MM.1S (cell line): ENCODE results near the gene LCP1.

Experiments
- DNase-seq: peaks from one replicate; pipeline ENCODE4 v3.0.0-alpha.2; 2015
- H2AFZ ChIP-seq: fragments of 300-600 bp; sonication (generic); 2 replicates; pipeline ENCODE4 v1.6.0; 2016; ENCODE audit warnings: antibody characterized with exemption, low read length
- H3F3A ChIP-seq: fragments of 300-600 bp; sonication (generic); 2 replicates; pipeline ENCODE4 v1.6.1; 2016; ENCODE audit warnings: mild to moderate bottlenecking, antibody characterized with exemption, low read length, moderate library complexity, mixed read lengths; ENCODE audit not compliant: insufficient read depth
- H3K27ac ChIP-seq: fragments of 300-600 bp; sonication (generic); 2 replicates; pipeline ENCODE4 v1.5.1; 2016; ENCODE audit warnings: mild to moderate bottlenecking, low read length
- H3K27me3 ChIP-seq: fragments of 300-600 bp; sonication (generic); replicated peaks from 2 replicates; pipeline ENCODE4 v1.6.0; 2016; ENCODE audit warnings: low read length; ENCODE audit not compliant: insufficient read depth
- H3K36me3 ChIP-seq: fragments of 300-600 bp; sonication (generic); replicated peaks from 2 replicates; pipeline ENCODE4 v1.6.1; 2016; ENCODE audit warnings: mild to moderate bottlenecking, low read length, mixed read lengths; ENCODE audit not compliant: insufficient read depth
- H3K4me1 ChIP-seq: fragments of 300-600 bp; sonication (generic); 2 replicates; pipeline ENCODE4 v1.6.1; 2016; ENCODE audit warnings: low read length, mixed read lengths
- H3K4me2 ChIP-seq: fragments of 300-600 bp; sonication (generic); 2 replicates; pipeline ENCODE4 v1.6.0; 2016; ENCODE audit warnings: low read depth, low read length
- H3K4me3 ChIP-seq: fragments of 300-600 bp; sonication (generic); 2 replicates; pipeline ENCODE4 v1.5.1; 2016; ENCODE audit warnings: low read length, mixed read lengths
- H3K79me2 ChIP-seq: fragments of 300-600 bp; sonication (generic); 2 replicates; pipeline ENCODE4 v1.6.1; 2016; ENCODE audit warnings: mixed run types, low read length, mixed read lengths
- H3K9ac ChIP-seq: fragments of 300-600 bp; sonication (generic); 2 replicates; pipeline ENCODE4 v1.6.1; 2016; ENCODE audit warnings: low read length, mixed read lengths
- H3K9me2 ChIP-seq: fragments of 300-600 bp; sonication (generic); replicated peaks from 2 replicates; pipeline ENCODE4 v1.6.1; 2016; ENCODE audit warnings: mild to moderate bottlenecking, low read length, mixed read lengths; ENCODE audit not compliant: insufficient read depth
- H3K9me3 ChIP-seq: fragments of 300-600 bp; sonication (generic); replicated peaks from 2 replicates; pipeline ENCODE4 v1.6.1; 2016; ENCODE audit warnings: mild to moderate bottlenecking, low read length, mixed read lengths; ENCODE audit not compliant: insufficient read depth
- H4K20me1 ChIP-seq: fragments of 300-600 bp; sonication (generic); 2 replicates; pipeline ENCODE4 v1.6.1; 2016; ENCODE audit warnings: mild to moderate bottlenecking, low read length, moderate library complexity, mixed read lengths; ENCODE audit not compliant: insufficient read depth
- CTCF ChIP-seq: fragments of 300-600 bp; sonication (generic); IDR thresholded peaks from 2 replicates; pipeline ENCODE4 v1.5.1; 2016; ENCODE audit warnings: antibody characterized with exemption, low read length, mixed read lengths
- EZH2 ChIP-seq: fragments of 300-600 bp; sonication (generic); optimal IDR thresholded peaks from 2 replicates; pipeline ENCODE3; 2017; ENCODE audit warnings: low read depth, mild to moderate bottlenecking, antibody characterized with exemption, low read length, mixed read lengths
- EZH2phosphoT487 ChIP-seq: fragments of 300-600 bp; sonication (generic); IDR thresholded peaks from 2 replicates; pipeline ENCODE4 v1.6.1; 2018; ENCODE audit warnings: antibody characterized with exemption, low read length

The LCP1 gene

GRCh38 chr13:46202188-46202795, 20.3 kb upstream of the LCP1 start:
- Histone ChIP-seq H3K9ac (no peak overlapping the region), H3K9me3 (no peaks in the 10 kb centered on the region), H3K36me3 (no peaks in the 10 kb centered on the region), H2AFZ (no peak overlapping the region), H3F3A (peaks cover 15% of the 10 kb centered on the region), H3K4me1 (peaks cover 31% of the 10 kb centered on the region), H3K4me3 (no peak overlapping the region; the same call in 1 of the 2 replicates), H3K27ac (peak overlapping the region; percentile 79), H4K20me1 (no peaks in the 10 kb centered on the region), H3K4me2 (peak overlapping the region; percentile 59), H3K79me2 (no peaks in the 10 kb centered on the region), H3K27me3 (no peaks in the 10 kb centered on the region), H3K9me2 (no peaks in the 10 kb centered on the region)
- peak; percentile 85 for DNase-seq
- no peak for TF ChIP-seq EZH2phosphoT487
- TF ChIP-seq CTCF, result no peak
- TF ChIP-seq EZH2, result no peak

- H4K20me1 ChIP-seq, result no peaks in the 10 kb centered on the region
- H3F3A ChIP-seq, result peaks cover 15% of the 10 kb centered on the region
- no peaks in the 10 kb centered on the region for H3K79me2 ChIP-seq
- peaks cover 28% of the 10 kb centered on the region for H3K4me1 ChIP-seq
- H3K9me3 ChIP-seq, result no peaks in the 10 kb centered on the region
- no peak overlapping the region for H3K4me3 ChIP-seq
- no peak for DNase-seq
- H3K27me3 ChIP-seq, result no peaks in the 10 kb centered on the region
- H3K36me3 ChIP-seq, result no peaks in the 10 kb centered on the region
- no peak overlapping the region for H3K9ac ChIP-seq
- H3K4me2 ChIP-seq, result no peak overlapping the region
- no peaks in the 10 kb centered on the region for H3K9me2 ChIP-seq
- no peak overlapping the region for H2AFZ ChIP-seq
- no peak overlapping the region for H3K27ac ChIP-seq
- TF ChIP-seq CTCF (no peak), EZH2 (no peak), EZH2phosphoT487 (no peak)
Measured at GRCh38 chr13:46198696-46199193, 16.8 kb upstream of the LCP1 start.

- Histone ChIP-seq H3K4me3 (no peak overlapping the region), H3K36me3 (no peaks in the 10 kb centered on the region), H3K4me1 (peaks cover 15% of the 10 kb centered on the region; the same call in 1 of the 2 replicates), H3K4me2 (peak overlapping the region; percentile 24; the same call in 1 of the 2 replicates), H3K27me3 (no peaks in the 10 kb centered on the region), H3F3A (peaks cover 7% of the 10 kb centered on the region), H3K27ac (no peak overlapping the region), H4K20me1 (no peaks in the 10 kb centered on the region), H3K9me2 (no peaks in the 10 kb centered on the region), H2AFZ (no peak overlapping the region), H3K9ac (no peak overlapping the region), H3K79me2 (no peaks in the 10 kb centered on the region), H3K9me3 (no peaks in the 10 kb centered on the region)
- no peak for DNase-seq
- TF ChIP-seq EZH2phosphoT487 (no peak), EZH2 (no peak), CTCF (no peak)
Measured at GRCh38 chr13:46197299-46198048, 15.5 kb upstream of the LCP1 start.
